K562 (cell line): ENCODE results near the gene SCNN1B. TPM values are rescaled to one million over a fixed set of nuclear protein-coding genes. Genes with fewer than 3 reads are reported as not detected.

Experiments
- ATAC-seq: fragments of 200-7000 bp; cut with Tn5 transposase; 3 replicates; pipeline ENCODE4 v1.9.1; 2020; ENCODE audit warnings: moderate library complexity
- BruUV-seq: library from RNA; stranded (reverse); fragments of 400-500 nt; replicated peaks from 2 replicates; lab custom pipeline; 2021; lab: Mats Ljungman, UMichigan
- CTCF ChIA-PET: fragments of 300-600 bp; formaldehyde crosslinking; extraction: SDS; loops from one replicate; lab custom pipeline; 2021; ENCODE audit warnings: low intra/inter-chr PET ratio; lab: Yijun Ruan, JAX
- POLR2A ChIA-PET: fragments of 300-600, 350-650 bp; sonication (Branson Sonifier 250); formaldehyde crosslinking; extraction: SDS; loops from one replicate; lab custom pipeline; 2021; ENCODE audit warnings: antibody characterized with exemption, inconsistent platforms; lab: Yijun Ruan, JAX
- DNase-seq, 4 experiments: peaks; one replicate each; pipeline versions ENCODE4 v3.0.0 to v3.0.0-alpha.2; 2011 to 2018; ENCODE audit warnings: low spot score in 3 of 4, mixed read lengths in 3 of 4; ENCODE audit errors: extremely low read depth in 1 of 4
- FAIRE-seq: peaks from 2 replicates; lab custom pipeline; 2011; peaks lifted over from hg19 to GRCh38; lab: Jason Lieb, UNC
- H2AFZ ChIP-seq: 2 replicates; pipeline ENCODE4 v1.6.0; 2011; ENCODE audit warnings: low read depth, low read length, control low read depth, inconsistent platforms
- H3K27ac ChIP-seq: fragments of 200-600 bp; 3 replicates; pipeline ENCODE4 v1.8.0; 2011; ENCODE audit warnings: low read depth, mild to moderate bottlenecking, control low read depth, inconsistent platforms, low read length, moderate library complexity, mixed read lengths; ENCODE audit errors: extremely low read depth
- H3K27me3 ChIP-seq, 2 experiments: fragments of 300-600 bp in 1 of 2; 2 replicates in 1 of 2; 3 replicates in 1 of 2; pipeline versions ENCODE4 v1.6.0 to v1.8.0; 2011; ENCODE audit warnings: inconsistent platforms in 2 of 2, low read length in 2 of 2, mild to moderate bottlenecking in 1 of 2, mixed read lengths in 1 of 2, moderate library complexity in 1 of 2; ENCODE audit not compliant: control insufficient read depth in 2 of 2, insufficient read depth in 2 of 2
- H3K36me3 ChIP-seq: fragments of 300-600 bp; 3 replicates; pipeline ENCODE4 v1.8.0; 2011; ENCODE audit warnings: mild to moderate bottlenecking, low read length, inconsistent platforms; ENCODE audit not compliant: control insufficient read depth, insufficient read depth
- H3K4me1 ChIP-seq, 2 experiments: fragments of 200-600 bp in 1 of 2; replicated peaks in 1 of 2; 2 replicates in 1 of 2; 3 replicates in 1 of 2; pipeline versions ENCODE4 v1.5.1 to v1.8.0; 2011; ENCODE audit warnings: inconsistent platforms in 2 of 2, low read length in 2 of 2, mild to moderate bottlenecking in 1 of 2, mixed read lengths in 1 of 2, moderate library complexity in 1 of 2; ENCODE audit not compliant: control insufficient read depth in 2 of 2, insufficient read depth in 2 of 2
- H3K4me2 ChIP-seq: 2 replicates; pipeline ENCODE4 v1.6.1; 2011; ENCODE audit warnings: low read length, control low read depth, inconsistent platforms, mixed read lengths; ENCODE audit not compliant: insufficient read depth
- H3K4me3 ChIP-seq: fragments of 200-600 bp; sonication (generic), shearing (Covaris generic); 2 replicates; pipeline ENCODE4 v1.5.1; 2016; ENCODE audit warnings: control low read depth, inconsistent platforms
- H3K79me2 ChIP-seq: fragments of 200-600 bp; 3 replicates; pipeline ENCODE4 v1.8.0; 2011; ENCODE audit warnings: low read length, inconsistent platforms; ENCODE audit not compliant: control insufficient read depth, insufficient read depth
- H3K9ac ChIP-seq, 2 experiments: 2 replicates each; pipeline versions ENCODE4 v1.6.0 to v1.6.1; 2011; ENCODE audit warnings: low read depth in 2 of 2, low read length in 2 of 2, control low read depth in 1 of 2, inconsistent platforms in 1 of 2, mild to moderate bottlenecking in 1 of 2, mixed read lengths in 1 of 2; ENCODE audit not compliant: insufficient read depth in 1 of 2
- H3K9me1 ChIP-seq: one replicate; pipeline ENCODE4 v1.6.0; 2011; ENCODE audit warnings: inconsistent platforms, mild to moderate bottlenecking, low read length, moderate library complexity; ENCODE audit not compliant: control insufficient read depth, insufficient read depth
- H3K9me3 ChIP-seq: replicated peaks from 2 replicates; pipeline ENCODE4 v1.5.1; 2011; ENCODE audit warnings: low read depth, low read length, inconsistent platforms; ENCODE audit not compliant: control insufficient read depth, insufficient read depth
- H4K20me1 ChIP-seq: replicated peaks from 2 replicates; pipeline ENCODE4 v1.6.1; 2011; ENCODE audit warnings: low read length, inconsistent platforms, mixed read lengths; ENCODE audit not compliant: control insufficient read depth, insufficient read depth
- POLR2AphosphoS5 ChIP-seq: IDR thresholded peaks from 2 replicates; pipeline ENCODE4 v1.6.1; 2011; ENCODE audit warnings: mild to moderate bottlenecking, low read depth, low read length, moderate library complexity; ENCODE audit not compliant: control insufficient read depth, insufficient read depth
- PPARD ChIP-seq: fragments of 250-450 bp; sonication (Bioruptor Pico); IDR thresholded peaks from 2 replicates; pipeline ENCODE4 v1.8.0; 2022; ENCODE audit warnings: inconsistent platforms, mild to moderate bottlenecking, moderate library complexity
- RB1 ChIP-seq: fragments of 450-650 bp; IDR thresholded peaks from 2 replicates; pipeline ENCODE4 v1.6.1; 2017; ENCODE audit warnings: low read depth, mild to moderate bottlenecking
- RBM15 ChIP-seq: fragments of 200-400 bp; formaldehyde crosslinking; IDR thresholded peaks from 2 replicates; pipeline ENCODE4 v1.6.1; 2018; ENCODE audit warnings: mild to moderate bottlenecking, low read length, moderate library complexity; ENCODE audit not compliant: insufficient read depth
- ZNF232 ChIP-seq: sonication (generic); formaldehyde crosslinking; IDR thresholded peaks from 2 replicates; pipeline ENCODE4 v1.8.0; 2022; ENCODE audit warnings: mild to moderate bottlenecking, missing genetic modification reagents
- WGBS: fragments of 100-300 bp; shearing (Covaris generic); methylation state at CpG from one replicate; pipeline ENCODE4 v1.1.6; 2016; ENCODE audit warnings: low coverage, mixed read lengths; ENCODE audit not compliant: insufficient coverage; ENCODE audit errors: missing lambda C conversion rate; 5-methylcytosine and 5-hydroxymethylcytosine counted together
- in situ Hi-C: fragments of 300-500 bp; cut with MboI; formaldehyde crosslinking; loops from 4 replicates; pipeline ENCODE4 v1.15.0; 2018; ENCODE audit warnings: inconsistent platforms, mixed read lengths
- intact Hi-C: fragments of 100-400 bp; cut with micrococcal nuclease; formaldehyde crosslinking; loops from 2 replicates; pipeline ENCODE4 v1.14.2; 2022
- polyA plus RNA-seq, 8 experiments: library from polyadenylated mRNA; depleted of rRNA in 4 of 8; stranded (reverse) in 5 of 8; unstranded in 3 of 8; fragments of >200 nt; fragmentation: Nextera tagmentation in 2 of 8; fragmentation: Illumina TruSeq in 1 of 8; extraction: Ambion mirVana in 2 of 8; extraction: Trizol in 1 of 8; gene quantifications; 2 replicates each; pipeline versions ENCODE4 v1.2.1 to v1.2.3, GENCODE V29; 2011 to 2014; ENCODE audit warnings: inconsistent platforms in 1 of 8, missing spikeins in 1 of 8
- total RNA-seq, 7 experiments: library from RNA; depleted of rRNA in 6 of 7; stranded (reverse); fragments of >200 nt in 6 of 7; fragmentation: Illumina TruSeq in 2 of 7; extraction: Trizol in 2 of 7; gene quantifications; 2 replicates each; pipeline versions ENCODE4 v1.2.1 to v1.2.3, GENCODE V29; 2011 to 2021; ENCODE audit warnings: low replicate concordance in 1 of 7
- TF ChIP-seq, protein P1 (sequence below): fragments of 450-650 bp; IDR thresholded peaks from 2 replicates; pipeline ENCODE4 v1.6.1; 2017; ENCODE audit warnings: antibody characterized with exemption, mild to moderate bottlenecking
- TF ChIP-seq, protein P2 (sequence below): fragments of 250-450 bp; sonication (Bioruptor Pico); IDR thresholded peaks from 2 replicates; pipeline ENCODE4 v1.8.0; 2021; ENCODE audit warnings: moderate library complexity, mild to moderate bottlenecking, inconsistent platforms
- TF ChIP-seq, protein P3 (sequence below): fragments of 450-650 bp; formaldehyde crosslinking; IDR thresholded peaks from 2 replicates; pipeline ENCODE4 v1.4.0; 2022; ENCODE audit warnings: missing genetic modification characterization
- TF ChIP-seq, protein P4 (sequence below): sonication (generic); formaldehyde crosslinking; IDR thresholded peaks from 2 replicates; pipeline ENCODE4 v1.9.0; 2022; ENCODE audit warnings: mild to moderate bottlenecking, missing genetic modification reagents

The SCNN1B gene
- total and polyA plus RNA-seq, 9 of the 15 experiments (the other 6 are each of a cell fraction or from before 2014, with no cell fraction given): not detected

DNA sequence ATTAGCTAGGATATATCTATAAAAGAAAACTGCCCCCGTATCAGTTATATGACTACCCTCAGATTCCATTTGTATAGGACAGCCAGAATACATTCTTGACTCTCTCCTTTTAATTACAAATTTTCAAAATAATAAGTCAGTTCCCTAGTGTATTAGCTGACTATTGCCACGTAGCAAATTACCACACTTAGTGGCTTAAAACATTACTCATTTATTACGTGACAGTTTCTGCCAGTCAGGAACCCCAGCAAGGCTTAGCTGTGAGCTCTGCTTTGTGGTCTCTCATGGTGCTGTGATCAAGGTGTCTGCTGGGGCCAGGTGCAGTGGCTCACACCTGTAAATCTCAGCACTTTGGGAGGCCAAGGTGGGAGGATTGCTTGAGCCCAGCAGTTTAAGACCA lies 13.9 kb upstream of the SCNN1B start:
- H3K27me3 ChIP-seq: peaks cover 0 to 4% of the 10 kb centered on the region in 2 experiments; a peak in 2 of 5 replicates
- no peak overlapping the region for H2AFZ ChIP-seq
- no peaks in the 10 kb centered on the region for H4K20me1 ChIP-seq
- TF ChIP-seq, protein P1, sequence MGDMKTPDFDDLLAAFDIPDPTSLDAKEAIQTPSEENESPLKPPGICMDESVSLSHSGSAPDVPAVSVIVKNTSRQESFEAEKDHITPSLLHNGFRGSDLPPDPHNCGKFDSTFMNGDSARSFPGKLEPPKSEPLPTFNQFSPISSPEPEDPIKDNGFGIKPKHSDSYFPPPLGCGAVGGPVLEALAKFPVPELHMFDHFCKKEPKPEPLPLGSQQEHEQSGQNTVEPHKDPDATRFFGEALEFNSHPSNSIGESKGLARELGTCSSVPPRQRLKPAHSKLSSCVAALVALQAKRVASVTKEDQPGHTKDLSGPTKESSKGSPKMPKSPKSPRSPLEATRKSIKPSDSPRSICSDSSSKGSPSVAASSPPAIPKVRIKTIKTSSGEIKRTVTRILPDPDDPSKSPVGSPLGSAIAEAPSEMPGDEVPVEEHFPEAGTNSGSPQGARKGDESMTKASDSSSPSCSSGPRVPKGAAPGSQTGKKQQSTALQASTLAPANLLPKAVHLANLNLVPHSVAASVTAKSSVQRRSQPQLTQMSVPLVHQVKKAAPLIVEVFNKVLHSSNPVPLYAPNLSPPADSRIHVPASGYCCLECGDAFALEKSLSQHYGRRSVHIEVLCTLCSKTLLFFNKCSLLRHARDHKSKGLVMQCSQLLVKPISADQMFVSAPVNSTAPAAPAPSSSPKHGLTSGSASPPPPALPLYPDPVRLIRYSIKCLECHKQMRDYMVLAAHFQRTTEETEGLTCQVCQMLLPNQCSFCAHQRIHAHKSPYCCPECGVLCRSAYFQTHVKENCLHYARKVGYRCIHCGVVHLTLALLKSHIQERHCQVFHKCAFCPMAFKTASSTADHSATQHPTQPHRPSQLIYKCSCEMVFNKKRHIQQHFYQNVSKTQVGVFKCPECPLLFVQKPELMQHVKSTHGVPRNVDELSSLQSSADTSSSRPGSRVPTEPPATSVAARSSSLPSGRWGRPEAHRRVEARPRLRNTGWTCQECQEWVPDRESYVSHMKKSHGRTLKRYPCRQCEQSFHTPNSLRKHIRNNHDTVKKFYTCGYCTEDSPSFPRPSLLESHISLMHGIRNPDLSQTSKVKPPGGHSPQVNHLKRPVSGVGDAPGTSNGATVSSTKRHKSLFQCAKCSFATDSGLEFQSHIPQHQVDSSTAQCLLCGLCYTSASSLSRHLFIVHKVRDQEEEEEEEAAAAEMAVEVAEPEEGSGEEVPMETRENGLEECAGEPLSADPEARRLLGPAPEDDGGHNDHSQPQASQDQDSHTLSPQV: no peak
- TF ChIP-seq, protein P2, sequence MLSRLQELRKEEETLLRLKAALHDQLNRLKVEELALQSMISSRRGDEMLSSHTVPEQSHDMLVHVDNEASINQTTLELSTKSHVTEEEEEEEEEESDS (CRISPR knock-in tag): no peak
- TF ChIP-seq RBM15 (no peak), RB1 (no peak), POLR2AphosphoS5 (no peak), ZNF232 (CRISPR knock-in tag) (no peak), PPARD (CRISPR knock-in tag) (no peak)
- TF ChIP-seq, protein P3, sequence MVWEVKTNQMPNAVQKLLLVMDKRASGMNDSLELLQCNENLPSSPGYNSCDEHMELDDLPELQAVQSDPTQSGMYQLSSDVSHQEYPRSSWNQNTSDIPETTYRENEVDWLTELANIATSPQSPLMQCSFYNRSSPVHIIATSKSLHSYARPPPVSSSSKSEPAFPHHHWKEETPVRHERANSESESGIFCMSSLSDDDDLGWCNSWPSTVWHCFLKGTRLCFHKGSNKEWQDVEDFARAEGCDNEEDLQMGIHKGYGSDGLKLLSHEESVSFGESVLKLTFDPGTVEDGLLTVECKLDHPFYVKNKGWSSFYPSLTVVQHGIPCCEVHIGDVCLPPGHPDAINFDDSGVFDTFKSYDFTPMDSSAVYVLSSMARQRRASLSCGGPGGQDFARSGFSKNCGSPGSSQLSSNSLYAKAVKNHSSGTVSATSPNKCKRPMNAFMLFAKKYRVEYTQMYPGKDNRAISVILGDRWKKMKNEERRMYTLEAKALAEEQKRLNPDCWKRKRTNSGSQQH (CRISPR knock-in tag): no peak
- TF ChIP-seq, protein P4, sequence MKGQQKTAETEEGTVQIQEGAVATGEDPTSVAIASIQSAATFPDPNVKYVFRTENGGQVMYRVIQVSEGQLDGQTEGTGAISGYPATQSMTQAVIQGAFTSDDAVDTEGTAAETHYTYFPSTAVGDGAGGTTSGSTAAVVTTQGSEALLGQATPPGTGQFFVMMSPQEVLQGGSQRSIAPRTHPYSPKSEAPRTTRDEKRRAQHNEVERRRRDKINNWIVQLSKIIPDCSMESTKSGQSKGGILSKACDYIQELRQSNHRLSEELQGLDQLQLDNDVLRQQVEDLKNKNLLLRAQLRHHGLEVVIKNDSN (CRISPR knock-in tag): no peak
- H3K79me2 ChIP-seq: no peaks in the 10 kb centered on the region
- H3K4me1 ChIP-seq: no peaks in the 10 kb centered on the region
- H3K36me3 ChIP-seq: no peaks in the 10 kb centered on the region
- no peak overlapping the region for H3K4me3 ChIP-seq
- FAIRE-seq: no peak
- ATAC-seq: no peak
- 0% methylated on average over 3 of the region's 3 CpGs for WGBS
- no peak overlapping the region for H3K9ac ChIP-seq
- BruUV-seq: no TSS peak
- no peak overlapping the region for H3K27ac ChIP-seq
- H3K9me3 ChIP-seq: no peaks in the 10 kb centered on the region
- H3K9me1 ChIP-seq: no peaks in the 10 kb centered on the region
- intact Hi-C loops (no loop called here), in situ Hi-C loops (no loop called here)
- DNase-seq: no peak
- POLR2A ChIA-PET: interaction anchor here (0.6 kb wide), 1 partner anchor 40 kb away, joined by 3 read pairs; no protein-coding TSS in a partner anchor
- CTCF ChIA-PET: no interaction called here
- H3K4me2 ChIP-seq: no peak overlapping the region
